Calu3 (cell line): Measurements from ENCODE around the gene SLC35A4. TPM values are rescaled to one million over a fixed set of nuclear protein-coding genes. Genes with fewer than 3 reads are reported as not detected.
A peak's percentile ranks its signal among the peaks of the same experiment; 100 is the strongest.
"Not testable (repeated sequence)": the region's sequence is repeated elsewhere in the genome, so short reads cannot be mapped to it uniquely, and the experiment has no call there.

Experiments
- BruUV-seq: library from RNA; stranded (reverse); fragments of 400-500 nt; replicated peaks from 2 replicates; lab custom pipeline; 2021; lab: Mats Ljungman, UMichigan
- CTCF ChIA-PET: fragments of 300-600 bp; sonication (Branson Sonifier 250); formaldehyde crosslinking; loops from one replicate; lab custom pipeline; 2022; ENCODE audit warnings: antibody characterized with exemption; lab: Charles Lee
- DNase-seq: peaks from one replicate; pipeline ENCODE4 v3.0.0; 2022
- H3K27ac Mint-ChIP-seq: one replicate; pipeline ENCODE4 v1.8.0; 2022; ENCODE audit warnings: mixed read lengths; ENCODE audit not compliant: unreplicated experiment
- H3K27me3 Mint-ChIP-seq: one replicate; pipeline ENCODE4 v1.8.0; 2022; ENCODE audit warnings: mixed read lengths; ENCODE audit not compliant: unreplicated experiment
- H3K36me3 Mint-ChIP-seq: one replicate; pipeline ENCODE4 v1.8.0; 2022; ENCODE audit warnings: mild to moderate bottlenecking, moderate library complexity, mixed read lengths; ENCODE audit not compliant: insufficient read depth, unreplicated experiment
- H3K4me1 Mint-ChIP-seq: one replicate; pipeline ENCODE4 v1.8.0; 2022; ENCODE audit warnings: mild to moderate bottlenecking, low read depth, mixed read lengths; ENCODE audit not compliant: unreplicated experiment
- H3K4me3 Mint-ChIP-seq: one replicate; pipeline ENCODE4 v1.8.0; 2022; ENCODE audit warnings: mild to moderate bottlenecking, low read depth, moderate library complexity, mixed read lengths; ENCODE audit not compliant: unreplicated experiment
- H3K9me3 Mint-ChIP-seq: one replicate; pipeline ENCODE4 v1.8.0; 2022; ENCODE audit warnings: low read depth, mixed read lengths; ENCODE audit not compliant: unreplicated experiment
- intact Hi-C: fragments of 100-400 bp; cut with micrococcal nuclease; formaldehyde crosslinking; loops from one replicate; pipeline ENCODE4 v1.10.0; 2022; ENCODE audit not compliant: unreplicated experiment
- total RNA-seq: library from RNA; stranded (reverse); gene quantifications from 2 replicates; pipeline ENCODE4 v1.2.3, GENCODE V29; 2022
- TF ChIP-seq, protein P1 (sequence below): fragments of 200-600 bp; IDR thresholded peaks from one replicate; pipeline ENCODE4 v1.8.0; 2022; ENCODE audit warnings: antibody characterized with exemption; ENCODE audit not compliant: unreplicated experiment

SLC35A4 gene
- total RNA-seq, 1 experiment from 2014 or later: 80.6 TPM

DNA sequence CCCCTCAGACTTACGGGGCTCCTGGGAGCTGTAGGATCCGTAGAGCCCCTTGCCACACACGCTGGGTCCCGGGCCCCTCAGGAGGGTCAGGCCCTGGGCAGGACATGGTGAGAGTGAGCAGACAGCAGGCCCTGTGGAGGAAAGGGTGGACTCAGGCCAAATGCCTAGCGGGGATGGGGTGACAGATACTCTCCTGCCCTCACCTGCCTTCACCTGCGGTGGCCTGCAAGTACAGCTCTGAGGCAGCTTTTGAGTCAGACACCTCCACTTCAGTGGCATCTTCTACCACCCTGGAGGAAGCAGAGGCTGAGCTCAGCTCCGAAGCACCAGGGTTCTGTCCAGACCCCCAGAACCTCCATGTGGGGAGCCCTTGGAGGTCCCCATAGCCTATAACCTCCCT is 26.2 kb downstream of the SLC35A4 start:
- peaks cover 12% of the 10 kb centered on the region for H3K4me1 Mint-ChIP-seq
- no TSS peak for BruUV-seq
- CTCF ChIA-PET: no interaction called here
- H3K9me3 Mint-ChIP-seq: no peaks in the 10 kb centered on the region
- no peak for DNase-seq
- H3K27me3 Mint-ChIP-seq: no peaks in the 10 kb centered on the region
- H3K27ac Mint-ChIP-seq: no peak overlapping the region
- no peak overlapping the region for H3K4me3 Mint-ChIP-seq
- no peaks in the 10 kb centered on the region for H3K36me3 Mint-ChIP-seq
- intact Hi-C loops: no loop called here
- TF ChIP-seq, protein P1, sequence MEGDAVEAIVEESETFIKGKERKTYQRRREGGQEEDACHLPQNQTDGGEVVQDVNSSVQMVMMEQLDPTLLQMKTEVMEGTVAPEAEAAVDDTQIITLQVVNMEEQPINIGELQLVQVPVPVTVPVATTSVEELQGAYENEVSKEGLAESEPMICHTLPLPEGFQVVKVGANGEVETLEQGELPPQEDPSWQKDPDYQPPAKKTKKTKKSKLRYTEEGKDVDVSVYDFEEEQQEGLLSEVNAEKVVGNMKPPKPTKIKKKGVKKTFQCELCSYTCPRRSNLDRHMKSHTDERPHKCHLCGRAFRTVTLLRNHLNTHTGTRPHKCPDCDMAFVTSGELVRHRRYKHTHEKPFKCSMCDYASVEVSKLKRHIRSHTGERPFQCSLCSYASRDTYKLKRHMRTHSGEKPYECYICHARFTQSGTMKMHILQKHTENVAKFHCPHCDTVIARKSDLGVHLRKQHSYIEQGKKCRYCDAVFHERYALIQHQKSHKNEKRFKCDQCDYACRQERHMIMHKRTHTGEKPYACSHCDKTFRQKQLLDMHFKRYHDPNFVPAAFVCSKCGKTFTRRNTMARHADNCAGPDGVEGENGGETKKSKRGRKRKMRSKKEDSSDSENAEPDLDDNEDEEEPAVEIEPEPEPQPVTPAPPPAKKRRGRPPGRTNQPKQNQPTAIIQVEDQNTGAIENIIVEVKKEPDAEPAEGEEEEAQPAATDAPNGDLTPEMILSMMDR: no peak

- CTCF ChIA-PET: interaction anchor here (0.6 to 0.9 kb wide), 2 partner anchors 18 to 78 kb away, joined by 3 to 4 read pairs; no protein-coding TSS in a partner anchor
- no peaks in the 10 kb centered on the region for H3K9me3 Mint-ChIP-seq
- H3K27me3 Mint-ChIP-seq: no peaks in the 10 kb centered on the region
- H3K36me3 Mint-ChIP-seq: no peaks in the 10 kb centered on the region
- H3K4me1 Mint-ChIP-seq: peaks cover 15% of the 10 kb centered on the region
- H3K4me3 Mint-ChIP-seq: no peak overlapping the region
- no peak overlapping the region for H3K27ac Mint-ChIP-seq
- TF ChIP-seq, protein P1: no peak
- BruUV-seq: no TSS peak
- intact Hi-C loops: no loop called here
- DNase-seq: no peak
Observed at GRCh38 chr5:140591747-140592372, 27.2 kb downstream of the SLC35A4 start.

- CTCF ChIA-PET, intact Hi-C loops, H3K27ac Mint-ChIP-seq, BruUV-seq, H3K27me3 Mint-ChIP-seq, H3K36me3 Mint-ChIP-seq, H3K9me3 Mint-ChIP-seq: not testable (repeated sequence)
- peak overlapping the region; percentile 68 for H3K4me3 Mint-ChIP-seq
- H3K4me1 Mint-ChIP-seq: peaks cover 15% of the 10 kb centered on the region
- peak; percentile 35 for DNase-seq
Observed at GRCh38 chr5:140593070-140593469, 28.4 kb downstream of the SLC35A4 start.

- Mint-ChIP-seq H3K27ac (no peak overlapping the region), H3K9me3 (no peaks in the 10 kb centered on the region), H3K27me3 (no peaks in the 10 kb centered on the region), H3K36me3 (no peaks in the 10 kb centered on the region), H3K4me3 (peak overlapping the region; percentile 68), H3K4me1 (peaks cover 15% of the 10 kb centered on the region)
- no TSS peak for BruUV-seq
- CTCF ChIA-PET: no interaction called here
- intact Hi-C loops: no loop called here
- DNase-seq: no peak
- TF ChIP-seq, protein P1: no peak
Observed at GRCh38 chr5:140594169-140594568, 29.5 kb downstream of the SLC35A4 start.
